Activated CD8-positive, alpha-beta T cell treated with anti-CD3 and anti-CD28 coated beads, Interleukin-2, amount 10 ng/mL, durations not matched to agents 7 days and 5 days (primary cell): ENCODE results near the gene PLN. TPM values are rescaled to one million over a fixed set of nuclear protein-coding genes. Genes with fewer than 3 reads are reported as not detected.

Source experiments
- ATAC-seq: fragments of 150-1000 bp; cut with Tn5 transposase; one replicate; pipeline ENCODE4 v1.10.0; 2021; ENCODE audit warnings: moderate library complexity
- CTCF ChIA-PET: fragments of 350-600 bp; sonication (Branson Sonifier 250); formaldehyde crosslinking; loops from one replicate; lab custom pipeline; 2021; ENCODE audit warnings: antibody characterized with exemption; lab: Charles Lee
- POLR2A ChIA-PET: fragments of 350-600 bp; sonication (Branson Sonifier 250); formaldehyde crosslinking; loops from one replicate; lab custom pipeline; 2021; ENCODE audit warnings: antibody characterized with exemption; lab: Charles Lee
- DNase-seq: peaks from one replicate; pipeline ENCODE4 v3.0.0-alpha.2; 2020
- H3K27ac Mint-ChIP-seq: one replicate; pipeline ENCODE4 v1.8.0; 2021; ENCODE audit warnings: mild to moderate bottlenecking, mixed read lengths
- H3K27me3 Mint-ChIP-seq: one replicate; pipeline ENCODE4 v1.8.0; 2021; ENCODE audit warnings: low read depth, mixed read lengths
- H3K36me3 Mint-ChIP-seq: one replicate; pipeline ENCODE4 v1.8.0; 2021; ENCODE audit warnings: low read depth, mixed read lengths
- H3K4me1 Mint-ChIP-seq: one replicate; pipeline ENCODE4 v1.8.0; 2021; ENCODE audit warnings: low read depth, mixed read lengths
- H3K4me3 Mint-ChIP-seq: one replicate; pipeline ENCODE4 v1.8.0; 2021; ENCODE audit warnings: mild to moderate bottlenecking, mixed read lengths
- H3K9me3 Mint-ChIP-seq: one replicate; pipeline ENCODE4 v1.8.0; 2022; ENCODE audit warnings: mixed read lengths; ENCODE audit not compliant: insufficient read depth
- total RNA-seq, 2 experiments: library from RNA; stranded (reverse); gene quantifications; one replicate each; pipeline ENCODE4 v1.2.3, GENCODE V29; 2021

Gene PLN
- total RNA-seq, 2 experiments from 2014 or later = not detected

GRCh38 chr6:118586746-118587485, 38.8 kb downstream of the PLN start:
- DNase-seq (no peak), ATAC-seq (no peak)
- H3K27me3 Mint-ChIP-seq = no peaks in the 10 kb centered on the region
- H3K4me3 Mint-ChIP-seq = no peak overlapping the region
- peaks cover 41% of the 10 kb centered on the region for H3K36me3 Mint-ChIP-seq
- no peaks in the 10 kb centered on the region for H3K4me1 Mint-ChIP-seq
- CTCF ChIA-PET = interaction anchor here (1.3 kb wide), 1 partner anchor 20 kb away, joined by 3 read pairs; no protein-coding TSS in a partner anchor
- no peaks in the 10 kb centered on the region for H3K9me3 Mint-ChIP-seq
- POLR2A ChIA-PET = no interaction called here
- H3K27ac Mint-ChIP-seq = no peak overlapping the region

GRCh38 chr6:118588626-118589025, 40.5 kb downstream of the PLN start:
- H3K27ac Mint-ChIP-seq = no peak overlapping the region
- H3K27me3 Mint-ChIP-seq = no peaks in the 10 kb centered on the region
- no peak overlapping the region for H3K4me3 Mint-ChIP-seq
- POLR2A ChIA-PET = no interaction called here
- CTCF ChIA-PET = no interaction called here
- ATAC-seq = no peak
- no peaks in the 10 kb centered on the region for H3K9me3 Mint-ChIP-seq
- H3K36me3 Mint-ChIP-seq = peaks cover 40% of the 10 kb centered on the region
- no peak for DNase-seq
- no peaks in the 10 kb centered on the region for H3K4me1 Mint-ChIP-seq

- Mint-ChIP-seq H3K27me3 (no peaks in the 10 kb centered on the region), H3K9me3 (no peaks in the 10 kb centered on the region), H3K36me3 (peaks cover 44% of the 10 kb centered on the region), H3K4me3 (no peak overlapping the region), H3K4me1 (no peaks in the 10 kb centered on the region), H3K27ac (no peak overlapping the region)
- POLR2A ChIA-PET = no interaction called here
- ATAC-seq (no peak), DNase-seq (no peak)
- CTCF ChIA-PET = no interaction called here
Measured at GRCh38 chr6:118589186-118589585, 41.1 kb downstream of the PLN start.

- Mint-ChIP-seq H3K27me3 (no peaks in the 10 kb centered on the region), H3K27ac (no peak overlapping the region), H3K4me1 (no peaks in the 10 kb centered on the region), H3K9me3 (no peaks in the 10 kb centered on the region), H3K36me3 (peaks cover 44% of the 10 kb centered on the region), H3K4me3 (no peak overlapping the region)
- DNase-seq = no peak
- ChIA-PET CTCF (no interaction called here), POLR2A (no interaction called here)
- ATAC-seq = no peak
Measured at GRCh38 chr6:118589649-118590365, 41.7 kb downstream of the PLN start.

- Mint-ChIP-seq H3K4me3 (no peak overlapping the region), H3K9me3 (peaks cover 2% of the 10 kb centered on the region), H3K27me3 (no peaks in the 10 kb centered on the region), H3K4me1 (no peaks in the 10 kb centered on the region), H3K27ac (no peak overlapping the region), H3K36me3 (peaks cover 43% of the 10 kb centered on the region)
- ChIA-PET POLR2A (no interaction called here), CTCF (no interaction called here)
- ATAC-seq (no peak), DNase-seq (no peak)
Measured at GRCh38 chr6:118591897-118592296, 43.8 kb downstream of the PLN start.

- ChIA-PET CTCF (interaction anchor here (1.2 to 4.0 kb wide), 2 partner anchors 29 to 206 kb away, joined by 3 to 14 read pairs; no protein-coding TSS in a partner anchor), POLR2A (no interaction called here)
- Mint-ChIP-seq H3K27me3 (no peaks in the 10 kb centered on the region), H3K9me3 (peaks cover 5% of the 10 kb centered on the region), H3K4me3 (no peak overlapping the region), H3K36me3 (peaks cover 44% of the 10 kb centered on the region), H3K27ac (no peak overlapping the region), H3K4me1 (no peaks in the 10 kb centered on the region)
- DNase-seq = no peak
- ATAC-seq = no peak
Measured at GRCh38 chr6:118594877-118595276, 46.8 kb downstream of the PLN start.

- Mint-ChIP-seq H3K27ac (no peak overlapping the region), H3K4me3 (no peak overlapping the region), H3K27me3 (no peaks in the 10 kb centered on the region), H3K9me3 (peaks cover 5% of the 10 kb centered on the region), H3K36me3 (peaks cover 40% of the 10 kb centered on the region), H3K4me1 (no peaks in the 10 kb centered on the region)
- ChIA-PET CTCF (interaction anchor here (4.0 kb wide), 1 partner anchor 31 kb away, joined by 14 read pairs; no protein-coding TSS in a partner anchor), POLR2A (no interaction called here)
- DNase-seq (no peak), ATAC-seq (no peak)
Measured at GRCh38 chr6:118596774-118597320, 48.8 kb downstream of the PLN start.

GRCh38 chr6:118597636-118598035, 49.5 kb downstream of the PLN start:
- no peak for DNase-seq
- Mint-ChIP-seq H3K27ac (no peak overlapping the region), H3K9me3 (peaks cover 5% of the 10 kb centered on the region), H3K27me3 (no peaks in the 10 kb centered on the region), H3K36me3 (peaks cover 46% of the 10 kb centered on the region), H3K4me1 (no peaks in the 10 kb centered on the region), H3K4me3 (no peak overlapping the region)
- CTCF ChIA-PET = interaction anchor here (4.0 kb wide), 1 partner anchor 32 kb away, joined by 14 read pairs; no protein-coding TSS in a partner anchor
- POLR2A ChIA-PET = no interaction called here
- no peak for ATAC-seq

GRCh38 chr6:118598324-118598723, 50.2 kb downstream of the PLN start:
- Mint-ChIP-seq H3K36me3 (peaks cover 46% of the 10 kb centered on the region), H3K4me3 (no peak overlapping the region), H3K27me3 (no peaks in the 10 kb centered on the region), H3K4me1 (no peaks in the 10 kb centered on the region), H3K27ac (no peak overlapping the region), H3K9me3 (peaks cover 7% of the 10 kb centered on the region)
- POLR2A ChIA-PET = no interaction called here
- no peak for DNase-seq
- CTCF ChIA-PET = interaction anchor here (0.9 to 4.0 kb wide), 3 partner anchors 17 to 33 kb away, joined by 3 to 14 read pairs (median 5); no protein-coding TSS in a partner anchor
- no peak for ATAC-seq

- DNase-seq (no peak), ATAC-seq (no peak)
- Mint-ChIP-seq H3K27ac (no peak overlapping the region), H3K9me3 (peaks cover 21% of the 10 kb centered on the region), H3K36me3 (peaks cover 57% of the 10 kb centered on the region), H3K4me3 (no peak overlapping the region), H3K4me1 (peaks cover 15% of the 10 kb centered on the region), H3K27me3 (no peaks in the 10 kb centered on the region)
- POLR2A ChIA-PET = interaction anchor here (0.6 kb wide), 1 partner anchor 18 kb away, joined by 6 read pairs; no protein-coding TSS in a partner anchor
- CTCF ChIA-PET = interaction anchor here (1.1 to 1.4 kb wide), 3 partner anchors 22 to 198 kb away, joined by 4 to 6 read pairs (median 5); no protein-coding TSS in a partner anchor
Measured at GRCh38 chr6:118602300-118602699, 54.2 kb downstream of the PLN start.

- Mint-ChIP-seq H3K36me3 (peaks cover 57% of the 10 kb centered on the region), H3K4me3 (no peak overlapping the region), H3K27ac (no peak overlapping the region), H3K9me3 (peaks cover 21% of the 10 kb centered on the region), H3K27me3 (no peaks in the 10 kb centered on the region), H3K4me1 (peaks cover 20% of the 10 kb centered on the region)
- DNase-seq (no peak), ATAC-seq (no peak)
- POLR2A ChIA-PET = no interaction called here
- CTCF ChIA-PET = interaction anchor here (1.1 to 1.4 kb wide), 3 partner anchors 23 to 39 kb away, joined by 4 to 6 read pairs (median 5); no protein-coding TSS in a partner anchor
Measured at GRCh38 chr6:118603372-118603771, 55.3 kb downstream of the PLN start.
